ENCODE data around the gene NUP160.
"Not testable (repeated sequence)": the region's sequence is repeated elsewhere in the genome, so short reads cannot be mapped to it uniquely, and the experiment has no call there.

Gene NUP160

DNA sequence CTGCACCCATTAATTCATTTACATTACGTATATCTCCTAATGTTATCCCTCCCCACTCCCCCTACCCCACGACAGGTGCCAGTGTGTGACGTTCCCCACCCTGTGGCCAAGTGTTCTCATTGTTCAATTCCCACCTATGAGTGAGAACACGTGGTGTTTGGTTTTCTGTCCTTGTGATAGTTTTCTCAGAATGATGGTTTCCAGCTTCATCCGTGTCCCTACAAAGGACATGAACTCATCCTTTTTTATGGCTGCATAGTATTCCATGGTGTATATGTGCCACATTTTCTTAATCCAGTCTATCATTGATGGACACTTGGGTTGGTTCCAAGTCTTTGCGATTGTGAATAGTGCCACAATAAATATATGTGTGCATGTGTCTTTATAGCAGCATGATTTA is 25.5 kb downstream of the NUP160 start:
- in situ Hi-C loops (cut with MboI; ENCODE audit: low sequenced_read_pairs) = not testable (repeated sequence)

DNA sequence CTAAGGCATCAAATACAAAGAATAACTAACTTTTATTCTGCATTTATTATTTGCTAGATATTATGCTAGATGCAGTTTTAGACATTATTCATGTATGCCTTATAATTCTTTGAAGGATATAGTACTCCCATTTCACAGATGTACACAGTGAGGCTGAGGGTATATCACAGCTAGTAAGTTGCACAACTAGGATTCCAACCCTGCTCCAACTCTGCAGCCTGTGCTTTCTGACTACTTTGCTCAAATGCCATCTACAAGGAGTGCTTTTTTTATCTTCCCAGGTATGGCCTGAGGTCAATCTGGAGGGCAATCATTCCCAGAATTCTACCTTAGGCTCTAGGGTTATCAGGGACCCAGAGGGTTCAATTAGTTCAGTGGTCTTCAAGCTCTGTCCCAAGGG is 28.4 kb downstream of the NUP160 start:
- in situ Hi-C loops (cut with MboI; ENCODE audit: low sequenced_read_pairs) = no loop called here

DNA sequence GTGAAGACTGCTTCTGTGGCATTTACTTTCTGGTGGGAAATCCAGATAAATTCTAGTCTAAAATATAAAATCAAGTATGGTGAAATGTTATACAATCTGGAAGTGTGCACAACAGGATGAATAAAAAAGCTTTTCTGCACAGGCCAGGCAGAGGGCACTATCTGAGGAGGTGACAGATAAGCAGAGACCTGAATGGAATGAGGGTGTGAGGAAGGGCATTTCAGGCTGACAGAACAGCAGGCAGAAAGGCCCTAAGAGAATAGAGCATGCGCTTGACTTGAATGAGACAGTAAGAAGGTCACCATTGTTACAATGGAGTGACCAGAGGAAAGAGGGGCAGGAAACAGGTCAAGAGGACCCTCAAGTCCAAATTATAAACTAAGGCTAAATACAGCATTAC is 47.4 kb downstream of the NUP160 start:
- in situ Hi-C loops (cut with MboI; ENCODE audit: low sequenced_read_pairs) = no loop called here

GRCh38 chr11:47797633-47798032 is 50.5 kb downstream of the NUP160 start:
- in situ Hi-C loops (cut with MboI; ENCODE audit: low sequenced_read_pairs) = loop anchor here (10.0 kb wide), 1 partner anchor 57 kb away; no protein-coding TSS in a partner anchor

DNA sequence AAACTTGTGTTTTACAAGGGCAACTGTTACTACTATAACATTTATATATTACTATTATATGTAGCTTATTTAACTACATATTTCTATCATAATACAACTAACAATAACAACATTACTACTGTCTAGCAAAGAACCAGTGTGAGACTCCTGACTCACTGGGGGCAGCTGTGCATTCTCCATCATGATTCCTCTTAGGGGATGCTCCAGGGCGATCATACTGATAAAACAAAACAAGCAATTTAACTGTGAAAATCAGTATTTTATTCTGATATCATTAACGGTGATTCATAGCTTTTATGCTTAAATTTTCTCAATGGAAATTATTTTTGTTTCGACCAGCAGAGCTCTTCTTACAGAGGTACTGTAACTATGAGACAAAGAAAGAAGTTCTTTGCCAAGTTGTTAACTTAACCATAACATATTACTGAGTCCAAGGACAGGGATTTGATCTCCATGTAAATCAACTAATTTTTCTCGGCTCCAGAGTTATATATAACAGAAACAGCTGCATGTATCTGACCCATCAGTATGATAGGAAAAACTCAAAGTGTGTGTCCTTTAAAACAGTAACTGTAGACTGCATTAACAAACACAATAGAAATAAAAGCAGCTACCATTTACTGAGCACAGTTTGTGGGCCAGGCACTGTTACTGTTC is 56.2 kb downstream of the NUP160 start:
- in situ Hi-C loops (cut with MboI; ENCODE audit: low sequenced_read_pairs) = loop anchor here (10.0 kb wide), 1 partner anchor 63 kb away; no protein-coding TSS in a partner anchor

DNA sequence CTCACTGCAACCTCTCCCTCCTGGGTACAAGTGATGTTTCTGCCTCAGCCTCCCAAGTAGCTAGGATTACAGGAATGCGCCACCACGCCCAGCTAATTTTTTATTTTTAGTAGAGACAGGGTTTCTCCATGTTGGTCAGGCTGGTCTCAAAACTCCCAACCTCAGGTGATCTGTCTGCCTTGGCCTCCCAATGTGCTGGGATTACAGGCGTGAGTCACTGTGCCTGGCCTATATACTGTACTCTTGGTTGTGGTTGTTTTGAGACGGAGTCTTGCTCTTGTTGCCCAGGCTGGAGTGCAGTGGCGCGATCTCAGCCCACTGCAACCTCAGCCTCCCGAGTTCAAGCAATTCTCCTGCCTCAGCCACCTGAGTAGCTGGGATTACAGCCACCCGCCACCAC is 58.1 kb downstream of the NUP160 start:
- in situ Hi-C loops (cut with MboI; ENCODE audit: low sequenced_read_pairs) = loop anchor here (10.0 kb wide), 1 partner anchor 65 kb away; no protein-coding TSS in a partner anchor

- in situ Hi-C loops (cut with MboI; ENCODE audit: low sequenced_read_pairs) = no loop called here
Measured at GRCh38 chr11:47788181-47788580, 60.0 kb downstream of the NUP160 start.

GRCh38 chr11:47786373-47786772 is 61.8 kb downstream of the NUP160 start:
- in situ Hi-C loops (cut with MboI; ENCODE audit: low sequenced_read_pairs) = no loop called here

GRCh38 chr11:47784785-47785381 is 63.3 kb downstream of the NUP160 start:
- in situ Hi-C loops (cut with MboI; ENCODE audit: low sequenced_read_pairs) = no loop called here

DNA sequence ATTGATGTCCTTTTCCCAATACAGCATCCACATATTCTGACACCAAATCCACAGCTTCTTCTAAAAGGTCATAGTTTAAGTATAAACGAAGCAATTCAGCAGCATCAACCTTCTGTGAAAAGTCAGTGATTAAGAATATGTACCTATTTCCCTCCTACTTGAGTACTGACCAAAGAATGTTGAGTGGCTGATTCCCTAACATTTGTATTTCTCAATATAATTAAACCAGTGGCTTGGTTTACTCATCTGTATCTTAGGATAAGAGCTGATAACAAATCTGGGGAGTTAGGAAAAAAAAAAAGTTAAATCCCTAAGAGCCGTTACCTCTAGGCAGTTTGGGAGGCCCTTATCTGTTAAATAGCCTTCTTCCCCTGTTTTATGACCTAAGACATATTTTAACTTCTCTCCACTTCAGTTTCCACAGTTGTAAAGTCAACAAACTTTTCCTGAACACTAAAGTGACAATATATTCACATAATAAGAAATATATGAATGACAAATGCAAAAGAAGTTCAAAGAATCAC is 65.0 kb downstream of the NUP160 start:
- in situ Hi-C loops (cut with MboI; ENCODE audit: low sequenced_read_pairs) = no loop called here

DNA sequence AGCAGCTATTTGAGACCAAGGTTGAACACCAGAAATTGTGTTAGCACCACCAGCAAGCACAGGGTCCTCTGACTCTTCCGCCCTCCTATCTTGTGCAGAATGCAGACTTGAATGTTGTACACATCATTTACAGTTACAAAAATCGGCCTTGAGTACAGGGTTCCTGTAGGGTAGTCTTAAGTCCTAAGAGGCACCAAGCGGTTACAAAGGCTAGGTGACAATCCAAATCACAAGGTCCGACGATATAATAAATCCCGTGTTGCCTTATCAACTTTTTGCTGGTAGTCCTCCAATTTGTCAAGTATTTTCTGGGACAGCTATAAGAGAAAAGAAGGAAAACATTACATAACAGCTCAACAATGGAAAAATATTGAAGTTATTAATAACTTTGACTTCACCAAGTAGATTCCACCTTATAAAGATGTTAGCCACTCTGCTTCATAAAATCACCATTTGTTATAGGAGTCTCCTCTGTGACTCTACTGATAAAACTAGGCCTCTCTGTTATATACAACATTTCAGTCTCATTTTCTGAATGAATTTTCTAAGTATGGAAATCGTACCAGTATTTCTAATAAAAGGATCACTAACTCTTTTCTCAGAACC is 69.2 kb downstream of the NUP160 start:
- in situ Hi-C loops (cut with MboI; ENCODE audit: low sequenced_read_pairs) = no loop called here

DNA sequence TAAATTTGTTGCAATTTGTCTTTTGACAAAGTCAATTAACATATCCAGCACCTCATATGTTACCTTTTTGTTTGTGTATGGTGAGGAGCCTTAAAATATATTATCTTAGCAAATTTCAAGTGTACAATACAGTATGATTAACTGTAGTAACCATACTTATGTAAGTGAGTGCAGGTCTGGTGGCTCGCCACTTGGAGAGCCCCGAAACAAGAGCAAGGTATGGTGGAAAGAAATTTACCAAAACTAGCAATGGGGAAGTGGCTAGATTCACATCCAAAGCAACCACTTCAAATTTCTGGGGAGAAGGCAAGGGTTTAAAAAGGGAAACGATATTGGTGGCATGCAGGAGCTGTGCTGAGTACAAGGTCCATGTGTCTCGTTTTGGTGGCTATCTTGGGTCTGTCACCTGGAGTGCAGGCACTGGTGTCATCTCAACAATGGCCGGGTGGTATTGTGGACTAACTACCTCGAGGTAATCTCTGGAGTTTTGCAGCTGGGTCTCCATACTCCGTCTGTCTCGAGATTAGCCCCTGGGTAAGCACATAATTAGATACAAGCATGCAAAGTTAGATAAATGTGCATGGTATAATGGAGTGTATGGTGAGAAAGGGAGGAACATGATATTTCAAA is 72.8 kb downstream of the NUP160 start:
- in situ Hi-C loops (cut with MboI; ENCODE audit: low sequenced_read_pairs) = no loop called here

GRCh38 chr11:47773882-47774281 is 74.3 kb downstream of the NUP160 start:
- in situ Hi-C loops (cut with MboI; ENCODE audit: low sequenced_read_pairs) = loop anchor here (25.0 kb wide), 1 partner anchor 487 kb away; no protein-coding TSS in a partner anchor

GRCh38 chr11:47769556-47769955 is 78.6 kb downstream of the NUP160 start:
- in situ Hi-C loops (cut with MboI; ENCODE audit: low sequenced_read_pairs) = loop anchor here (25.0 kb wide), 1 partner anchor 482 kb away; no protein-coding TSS in a partner anchor

GRCh38 chr11:47768101-47768612 is 80.0 kb downstream of the NUP160 start:
- in situ Hi-C loops (cut with MboI; ENCODE audit: low sequenced_read_pairs) = loop anchor here (25.0 kb wide), 1 partner anchor 481 kb away; no protein-coding TSS in a partner anchor

GRCh38 chr11:47766509-47767227 is 81.5 kb downstream of the NUP160 start:
- in situ Hi-C loops (cut with MboI; ENCODE audit: low sequenced_read_pairs) = loop anchor here (25.0 kb wide), 1 partner anchor 479 kb away; no protein-coding TSS in a partner anchor

DNA sequence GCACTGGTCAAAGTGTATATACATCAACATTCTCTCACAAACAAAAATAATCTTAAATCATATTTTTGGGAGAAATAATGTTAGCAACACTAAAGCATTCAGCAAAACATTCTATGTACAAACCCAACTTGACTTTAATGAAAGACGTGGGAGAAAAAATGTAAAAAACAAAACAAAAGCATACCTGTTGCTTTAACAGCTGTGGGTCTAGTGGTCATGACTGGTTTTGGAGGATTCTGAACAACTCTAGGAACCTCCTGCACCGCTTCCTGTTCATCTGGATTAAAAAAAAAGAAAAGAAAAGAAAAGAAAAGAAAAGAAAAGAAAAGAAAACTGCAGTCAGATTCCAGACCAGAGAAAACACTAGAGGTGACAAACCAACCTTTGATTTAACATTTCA is 83.1 kb downstream of the NUP160 start:
- in situ Hi-C loops (cut with MboI; ENCODE audit: low sequenced_read_pairs) = loop anchor here (25.0 kb wide), 1 partner anchor 478 kb away; no protein-coding TSS in a partner anchor

DNA sequence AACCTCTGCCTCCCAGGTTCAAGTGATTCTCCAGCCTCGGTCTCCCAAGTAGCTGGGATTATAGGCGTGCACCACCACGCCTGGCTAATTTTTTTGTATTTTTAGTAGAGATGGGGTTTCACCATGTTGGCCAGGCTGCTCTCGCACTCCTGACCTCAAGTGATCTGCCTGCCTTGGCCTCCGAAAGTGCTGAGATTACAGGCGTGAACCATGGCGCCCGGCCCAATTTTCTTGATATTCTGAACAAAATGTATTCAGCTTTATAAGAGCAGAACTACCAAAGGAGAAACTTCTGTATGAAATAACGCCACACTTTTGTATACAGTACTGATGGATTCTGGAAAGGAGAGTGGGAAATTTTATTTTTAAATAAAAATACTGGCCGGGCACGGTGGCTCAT is 88.9 kb downstream of the NUP160 start:
- in situ Hi-C loops (cut with MboI; ENCODE audit: low sequenced_read_pairs) = loop anchor here (25.0 kb wide), 1 partner anchor 472 kb away; no protein-coding TSS in a partner anchor

DNA sequence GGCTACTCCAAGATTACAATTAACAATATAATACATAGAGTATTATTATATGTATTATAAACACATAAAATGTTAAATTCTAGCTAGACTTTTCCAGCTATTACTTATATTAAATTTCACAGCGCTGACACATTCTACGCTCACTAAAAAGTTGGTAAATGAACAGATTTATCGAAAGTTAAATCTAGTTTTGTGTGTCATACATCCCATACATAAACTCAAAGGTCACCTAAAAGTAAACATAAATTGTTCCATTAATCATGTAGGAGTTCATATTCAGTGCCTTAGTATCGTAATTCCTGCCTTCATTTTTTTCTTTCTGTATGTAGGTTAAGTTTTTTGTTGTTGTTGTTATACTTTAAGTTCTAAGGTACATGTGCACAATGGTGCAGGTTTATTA is 91.9 kb downstream of the NUP160 start:
- in situ Hi-C loops (cut with MboI; ENCODE audit: low sequenced_read_pairs) = loop anchor here (25.0 kb wide), 1 partner anchor 469 kb away; no protein-coding TSS in a partner anchor

DNA sequence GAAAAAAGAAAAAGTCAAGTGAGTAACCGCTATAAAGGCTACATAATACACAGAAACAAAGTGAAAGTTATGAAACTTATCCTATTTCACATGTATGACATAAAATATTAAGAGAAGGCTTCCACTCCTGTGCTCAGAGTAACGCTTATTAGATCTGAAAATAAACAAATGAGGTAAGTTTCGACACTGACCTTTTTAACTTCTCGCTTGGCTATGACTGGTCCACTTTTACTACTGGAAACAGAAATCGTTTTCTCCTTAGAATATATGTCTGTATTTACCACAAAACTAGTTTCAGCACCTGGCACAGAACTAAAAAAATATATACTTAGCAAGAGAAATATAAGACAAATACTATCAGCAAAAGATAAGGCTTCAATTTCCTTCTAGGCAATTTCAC is 97.4 kb downstream of the NUP160 start:
- in situ Hi-C loops (cut with MboI; ENCODE audit: low sequenced_read_pairs) = loop anchor here (25.0 kb wide), 1 partner anchor 463 kb away; no protein-coding TSS in a partner anchor
